Measurements from ENCODE around the gene NET1.
A peak's percentile ranks its signal among the peaks of the same experiment; 100 is the strongest.

Gene NET1, protein sequence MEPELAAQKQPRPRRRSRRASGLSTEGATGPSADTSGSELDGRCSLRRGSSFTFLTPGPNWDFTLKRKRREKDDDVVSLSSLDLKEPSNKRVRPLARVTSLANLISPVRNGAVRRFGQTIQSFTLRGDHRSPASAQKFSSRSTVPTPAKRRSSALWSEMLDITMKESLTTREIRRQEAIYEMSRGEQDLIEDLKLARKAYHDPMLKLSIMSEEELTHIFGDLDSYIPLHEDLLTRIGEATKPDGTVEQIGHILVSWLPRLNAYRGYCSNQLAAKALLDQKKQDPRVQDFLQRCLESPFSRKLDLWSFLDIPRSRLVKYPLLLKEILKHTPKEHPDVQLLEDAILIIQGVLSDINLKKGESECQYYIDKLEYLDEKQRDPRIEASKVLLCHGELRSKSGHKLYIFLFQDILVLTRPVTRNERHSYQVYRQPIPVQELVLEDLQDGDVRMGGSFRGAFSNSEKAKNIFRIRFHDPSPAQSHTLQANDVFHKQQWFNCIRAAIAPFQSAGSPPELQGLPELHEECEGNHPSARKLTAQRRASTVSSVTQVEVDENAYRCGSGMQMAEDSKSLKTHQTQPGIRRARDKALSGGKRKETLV

DNA sequence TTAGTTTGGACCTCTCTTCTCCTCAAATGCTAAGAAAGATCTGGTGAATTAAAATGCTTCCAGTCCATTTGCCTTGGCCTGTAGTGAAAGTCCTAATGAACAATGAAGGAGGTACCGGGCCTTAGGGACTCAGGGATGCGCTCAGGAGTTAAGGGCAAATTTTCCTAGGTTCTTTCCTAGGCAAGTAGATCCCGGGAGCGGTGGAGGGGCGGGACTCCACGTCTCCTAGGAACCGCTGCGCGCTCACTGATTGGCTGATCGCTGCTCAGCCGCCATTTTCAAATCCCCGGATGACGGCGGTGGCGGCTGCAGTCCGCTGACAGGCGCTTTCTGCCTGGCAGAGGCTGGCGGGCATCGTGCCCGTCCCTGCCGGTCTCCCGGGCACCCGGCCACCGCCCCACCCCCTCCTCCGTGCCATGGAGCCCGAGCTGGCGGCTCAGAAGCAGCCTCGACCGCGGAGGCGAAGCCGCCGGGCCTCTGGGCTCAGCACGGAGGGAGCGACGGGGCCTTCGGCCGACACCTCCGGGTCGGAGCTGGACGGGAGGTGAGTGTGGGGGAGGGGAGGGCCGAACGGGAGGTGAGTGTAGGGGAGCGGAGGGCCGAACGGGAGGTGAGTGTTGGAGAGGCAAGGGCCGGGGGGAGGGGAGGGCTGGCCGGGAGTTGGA, at the start of gene NET1:
Gene NET1 (plus strand): TSS at position 281 of the 665 bp plus-strand sequence. CDS start 136 bp downstream, at position 417.
- peak; percentile 93 for DNase-seq (ENCODE audit: low read depth)
- H3K4me3 ChIP-seq (ENCODE audit: low read length): peak within 1 kb of the TSS; percentile 67
- TF ChIP-seq CTCF (IDR thresholded peaks at IDR 0.05; ENCODE audit: insufficient read depth, low read depth, low read length, missing control alignments): no peak

- no peak overlapping the region for H3K4me3 ChIP-seq (ENCODE audit: low read length)
- no peak for TF ChIP-seq CTCF (IDR thresholded peaks at IDR 0.05; ENCODE audit: insufficient read depth, low read depth, low read length, missing control alignments)
- no peak for DNase-seq (ENCODE audit: low read depth)
Measured at GRCh38 chr10:5362873-5363272, 49.5 kb upstream of the NET1 start.

GRCh38 chr10:5364374-5364773, 48.0 kb upstream of the NET1 start:
- no peak overlapping the region for H3K4me3 ChIP-seq (ENCODE audit: low read length)
- TF ChIP-seq CTCF (IDR thresholded peaks at IDR 0.05; ENCODE audit: insufficient read depth, low read depth, low read length, missing control alignments): no peak
- no peak for DNase-seq (ENCODE audit: low read depth)

DNA sequence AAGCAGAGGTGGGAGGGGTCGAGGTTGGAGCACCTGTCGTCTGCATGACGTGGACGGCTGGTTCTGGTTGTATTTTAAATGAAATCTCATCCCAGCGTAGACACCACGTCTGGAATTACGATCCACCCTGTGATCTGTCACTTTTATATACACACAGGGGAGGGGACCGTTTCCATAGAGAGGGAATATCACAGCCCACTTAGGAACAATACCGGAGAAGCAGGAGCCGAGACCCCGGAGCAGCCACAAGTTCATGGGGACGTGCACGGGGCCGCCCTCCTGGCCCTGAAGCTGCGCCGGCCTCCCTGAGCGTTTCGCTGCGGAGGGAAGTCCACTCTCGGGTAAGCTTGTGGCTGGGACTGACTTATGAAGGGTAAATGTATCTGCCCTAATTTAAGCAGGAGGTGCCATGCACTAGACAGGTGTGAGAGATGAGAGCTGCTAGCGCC, 47.4 kb upstream of the NET1 start, which contains the start of gene UCN3:
Gene UCN3 (plus strand): TSS at position 77 of the 449 bp plus-strand sequence. CDS start 8,755 bp downstream, outside the sequence.
- no peak for TF ChIP-seq CTCF (IDR thresholded peaks at IDR 0.05; ENCODE audit: insufficient read depth, low read depth, low read length, missing control alignments)
- no peak for DNase-seq (ENCODE audit: low read depth)
- H3K4me3 ChIP-seq (ENCODE audit: low read length): no peak within 1 kb of the TSS

DNA sequence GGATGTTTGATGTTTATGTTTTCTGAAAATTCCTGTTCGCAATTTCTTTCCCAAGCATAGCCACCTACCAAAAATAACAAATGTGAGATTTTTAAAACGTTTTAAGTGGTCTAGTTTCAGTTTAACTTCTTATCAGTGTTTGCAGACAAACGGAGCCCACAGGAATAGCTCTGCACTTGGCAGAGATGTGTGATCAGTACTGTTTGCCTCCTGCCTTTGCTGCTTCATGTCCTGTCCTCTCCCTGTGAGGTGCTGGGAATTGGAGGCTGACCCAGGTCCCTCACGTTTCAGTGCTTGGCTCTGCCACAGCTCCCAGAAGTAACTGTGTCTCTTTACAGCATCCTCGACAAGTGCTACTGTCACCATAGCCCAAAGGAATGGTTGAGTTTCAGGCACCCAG, 46.4 kb upstream of the NET1 start:
- H3K4me3 ChIP-seq (ENCODE audit: low read length): no peak overlapping the region
- DNase-seq (ENCODE audit: low read depth): no peak
- TF ChIP-seq CTCF (IDR thresholded peaks at IDR 0.05; ENCODE audit: insufficient read depth, low read depth, low read length, missing control alignments): no peak

DNA sequence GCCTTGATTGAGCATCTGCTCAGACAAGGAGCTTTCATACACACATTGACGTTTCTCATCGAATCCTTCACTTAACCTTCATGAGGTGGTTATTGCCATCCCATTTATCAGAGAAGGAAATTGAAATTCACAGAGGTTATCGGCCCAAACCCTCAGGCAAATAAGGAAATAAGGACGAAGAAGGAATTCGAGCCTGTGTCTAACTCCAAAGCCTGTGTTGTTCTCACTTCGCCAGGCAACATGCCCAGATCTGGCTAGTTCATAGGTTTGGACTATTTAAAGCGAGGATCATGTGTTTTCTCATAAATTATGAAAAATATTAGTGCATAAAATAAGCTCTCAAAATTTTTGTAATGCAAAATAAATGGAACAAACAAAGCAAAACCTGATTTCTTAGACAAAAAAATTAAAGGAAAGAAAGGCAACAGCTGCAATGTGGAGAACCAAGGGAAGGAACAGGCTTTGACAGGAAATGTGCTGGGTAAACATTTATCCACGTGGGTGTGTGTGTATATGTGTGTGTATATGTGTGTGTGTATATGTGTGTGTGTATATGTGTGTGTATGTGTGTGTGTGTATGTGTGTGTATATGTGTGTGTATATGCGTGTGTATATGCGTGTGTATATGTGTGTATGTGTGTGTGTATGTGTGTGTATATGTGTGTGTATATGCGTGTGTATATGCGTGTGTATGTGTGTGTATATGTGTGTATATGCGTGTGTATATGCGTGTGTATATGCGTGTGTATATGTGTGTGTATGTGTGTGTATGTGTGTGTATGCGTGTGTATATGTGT, 42.8 kb upstream of the NET1 start:
- DNase-seq (ENCODE audit: low read depth): no peak
- no peak for TF ChIP-seq CTCF (IDR thresholded peaks at IDR 0.05; ENCODE audit: insufficient read depth, low read depth, low read length, missing control alignments)
- no peak overlapping the region for H3K4me3 ChIP-seq (ENCODE audit: low read length)
